Measurements from ENCODE around the gene CLDN6.
A peak's percentile ranks its signal among the peaks of the same experiment; 100 is the strongest.

The CLDN6 gene

GRCh38 chr16:2980227-2981176, 37.5 kb downstream of the CLDN6 start, which contains the start of gene PKMYT1:
TSS of gene PKMYT1 (minus strand) at chr16:2980446. CDS start at chr16:2979657, 789 bp downstream.
- Histone ChIP-seq H3K9me3 (ENCODE audit: insufficient read depth, low read length) (no peaks in the 10 kb centered on the region), H2AFZ (ENCODE audit: low read depth, low read length) (no peak within 1 kb of the TSS), H4K20me1 (ENCODE audit: insufficient read depth, low read length) (0 out of 2 replicates have a peak, but pooled peaks cover 3% of the 10 kb centered on the region), H3K79me2 (ENCODE audit: low read length) (peaks cover 29% of the 10 kb centered on the region), H3K4me3 (ENCODE audit: low read length) (peak within 1 kb of the TSS; percentile 92), H3K9ac (ENCODE audit: low read length) (peak within 1 kb of the TSS; percentile 93), H3K27me3 (ENCODE audit: low read depth, low read length) (no peaks in the 10 kb centered on the region), H3K36me3 (replicated peaks; ENCODE audit: low read depth, low read length) (peaks cover 19% of the 10 kb centered on the region), H3K27ac (ENCODE audit: low read length) (peak within 1 kb of the TSS; percentile 67), H3K4me1 (ENCODE audit: low read length) (peaks cover 7% of the 10 kb centered on the region), H3K4me2 (ENCODE audit: low read length) (peak within 1 kb of the TSS; percentile 98)
- TF ChIP-seq CTCF (IDR thresholded peaks at IDR 0.05; ENCODE audit: low read depth, low read length) = no peak
- TF ChIP-seq EZH2phosphoT487 (IDR thresholded peaks at IDR 0.05; ENCODE audit: low read depth) = no peak

- H3K27ac ChIP-seq (ENCODE audit: low read length) = peak overlapping the region; percentile 60
- peaks cover 29% of the 10 kb centered on the region for H3K79me2 ChIP-seq (ENCODE audit: low read length)
- H2AFZ ChIP-seq (ENCODE audit: low read depth, low read length) = no peak overlapping the region
Measured at GRCh38 chr16:2979669-2980226, 38.2 kb downstream of the CLDN6 start.

DNA sequence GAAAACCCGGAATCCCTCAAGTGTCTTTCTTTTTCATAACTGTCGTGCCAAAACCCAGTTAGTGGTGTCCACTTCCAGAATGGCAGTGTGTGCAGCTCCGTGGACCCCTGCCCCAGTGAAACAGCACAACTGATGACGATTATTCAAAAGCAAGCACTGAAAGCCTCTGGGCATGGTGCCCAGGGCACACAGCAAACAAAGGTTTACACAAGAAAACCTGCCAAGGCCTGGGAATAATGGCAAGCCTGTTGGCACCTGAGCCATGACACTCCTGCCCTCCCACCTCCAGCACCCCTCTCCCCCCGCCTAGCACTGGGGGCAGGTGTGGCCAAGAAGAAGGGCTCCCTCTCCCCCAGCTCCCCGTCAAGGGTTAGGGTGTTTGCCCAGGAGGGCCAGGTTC, 40.5 kb downstream of the CLDN6 start:
- Histone ChIP-seq H3K27me3 (ENCODE audit: low read depth, low read length) (no peaks in the 10 kb centered on the region), H2AFZ (ENCODE audit: low read depth, low read length) (no peak overlapping the region), H3K27ac (ENCODE audit: low read length) (no peak overlapping the region), H3K79me2 (ENCODE audit: low read length) (peaks cover 29% of the 10 kb centered on the region), H3K36me3 (replicated peaks; ENCODE audit: low read depth, low read length) (peaks cover 41% of the 10 kb centered on the region), H4K20me1 (ENCODE audit: insufficient read depth, low read length) (peaks cover 6% of the 10 kb centered on the region), H3K4me1 (ENCODE audit: low read length) (peaks cover 4% of the 10 kb centered on the region; the same call in 1 of the 2 replicates), H3K4me3 (ENCODE audit: low read length) (no peak overlapping the region), H3K4me2 (ENCODE audit: low read length) (no peak overlapping the region), H3K9me3 (ENCODE audit: insufficient read depth, low read length) (no peaks in the 10 kb centered on the region), H3K9ac (ENCODE audit: low read length) (no peak overlapping the region)
- no peak for TF ChIP-seq CTCF (IDR thresholded peaks at IDR 0.05; ENCODE audit: low read depth, low read length)
- TF ChIP-seq EZH2phosphoT487 (IDR thresholded peaks at IDR 0.05; ENCODE audit: low read depth) = no peak

More at GRCh38 chr16:2979669-2980226, 38.2 kb downstream of the CLDN6 start:
- no peak for TF ChIP-seq EZH2phosphoT487 (IDR thresholded peaks at IDR 0.05; ENCODE audit: low read depth)
- no peak for TF ChIP-seq CTCF (IDR thresholded peaks at IDR 0.05; ENCODE audit: low read depth, low read length)
- Histone ChIP-seq H3K4me3 (ENCODE audit: low read length) (peak overlapping the region; percentile 92), H3K4me2 (ENCODE audit: low read length) (peak overlapping the region; percentile 98), H3K9ac (ENCODE audit: low read length) (peak overlapping the region; percentile 93), H4K20me1 (ENCODE audit: insufficient read depth, low read length) (0 out of 2 replicates have a peak, but pooled peaks cover 3% of the 10 kb centered on the region), H3K4me1 (ENCODE audit: low read length) (peaks cover 7% of the 10 kb centered on the region), H3K27me3 (ENCODE audit: low read depth, low read length) (no peaks in the 10 kb centered on the region), H3K36me3 (replicated peaks; ENCODE audit: low read depth, low read length) (peaks cover 26% of the 10 kb centered on the region), H3K9me3 (ENCODE audit: insufficient read depth, low read length) (no peaks in the 10 kb centered on the region)

DNA sequence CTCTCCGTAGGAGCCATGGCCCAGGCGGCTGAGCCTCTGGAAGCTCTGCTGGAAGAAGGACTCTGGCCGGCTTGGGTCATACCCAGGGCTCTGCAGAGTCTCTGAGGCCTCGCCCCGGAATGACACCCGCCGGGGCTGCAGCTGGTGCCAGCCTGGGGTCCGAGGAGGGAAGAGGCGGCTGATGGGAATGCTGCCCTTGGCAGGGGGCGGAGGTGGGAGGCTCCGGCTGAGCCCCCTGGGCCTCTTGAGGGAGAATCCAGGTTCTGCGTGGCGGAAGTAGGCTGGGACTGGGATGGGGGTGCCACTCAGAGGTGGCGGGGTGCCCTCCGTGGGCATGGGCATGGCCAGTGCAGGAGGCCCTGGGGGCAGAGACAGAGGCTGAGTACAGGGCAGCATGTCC, 41.3 kb downstream of the CLDN6 start:
- Histone ChIP-seq H3K27me3 (ENCODE audit: low read depth, low read length) (no peaks in the 10 kb centered on the region), H3K9me3 (ENCODE audit: insufficient read depth, low read length) (no peaks in the 10 kb centered on the region), H3K4me3 (ENCODE audit: low read length) (no peak overlapping the region), H3K4me2 (ENCODE audit: low read length) (no peak overlapping the region), H3K27ac (ENCODE audit: low read length) (no peak overlapping the region), H3K79me2 (ENCODE audit: low read length) (peaks cover 33% of the 10 kb centered on the region), H4K20me1 (ENCODE audit: insufficient read depth, low read length) (peaks cover 13% of the 10 kb centered on the region), H2AFZ (ENCODE audit: low read depth, low read length) (no peak overlapping the region), H3K9ac (ENCODE audit: low read length) (no peak overlapping the region), H3K4me1 (ENCODE audit: low read length) (peaks cover 4% of the 10 kb centered on the region; the same call in 1 of the 2 replicates), H3K36me3 (replicated peaks; ENCODE audit: low read depth, low read length) (peaks cover 47% of the 10 kb centered on the region)
- no peak for TF ChIP-seq EZH2phosphoT487 (IDR thresholded peaks at IDR 0.05; ENCODE audit: low read depth)
- TF ChIP-seq CTCF (IDR thresholded peaks at IDR 0.05; ENCODE audit: low read depth, low read length) = no peak

Data from OCI-LY3 (cell line).